AG20443 (cell line): ENCODE data around the gene RRH.

Source experiments
- DNase-seq: peaks from one replicate; pipeline ENCODE4 v3.0.0; 2012; ENCODE audit warnings: low spot score, mixed read lengths

RRH gene

GRCh38 chr4:109887071-109887470 is 59.3 kb downstream of the RRH start:
- DNase-seq = no peak

GRCh38 chr4:109890076-109890475 is 62.3 kb downstream of the RRH start:
- no peak for DNase-seq
